ENCODE data around the gene ST8SIA2. TPM values are rescaled to one million over a fixed set of nuclear protein-coding genes. Genes with fewer than 3 reads are reported as not detected.

ST8SIA2 gene
- polyA plus RNA-seq, 3 donors: not detected

- H3K9me3 ChIP-seq (replicated peaks in 1 of 2; ENCODE audit: control insufficient read depth in 1 of 2, insufficient read depth in 1 of 2, low read length in 2 of 2): no peaks in the 10 kb centered on the region
- H4K20me1 ChIP-seq (ENCODE audit: insufficient read depth, low read length): no peaks in the 10 kb centered on the region
- H3K79me2 ChIP-seq (ENCODE audit: insufficient read depth, low read length): no peaks in the 10 kb centered on the region
- no peaks in the 10 kb centered on the region for H3K4me1 ChIP-seq (ENCODE audit: control insufficient read depth in 1 of 2, insufficient read depth in 2 of 2, low read length in 2 of 2)
- H3K4me3 ChIP-seq (replicated peaks in 1 of 3; ENCODE audit: low read depth in 2 of 3, low read length in 3 of 3): no peak overlapping the region
- TF ChIP-seq CTCF (IDR thresholded peaks at IDR 0.05): no peak
- 90% methylated on average over 2 of the region's 4 CpGs for WGBS (ENCODE audit: insufficient coverage)
- no peaks in the 10 kb centered on the region for H3K27me3 ChIP-seq (ENCODE audit: control insufficient read depth in 2 of 2, insufficient read depth in 2 of 2, low read length in 2 of 2)
- H3K27ac ChIP-seq (ENCODE audit: low read depth in 1 of 2, low read length in 2 of 2): no peak overlapping the region
- H3K27ac Mint-ChIP-seq: no peak overlapping the region
- H2AFZ ChIP-seq (ENCODE audit: insufficient read depth, low read depth, low read length, poor library complexity, severe bottlenecking): no peak overlapping the region
- H3K4me3 Mint-ChIP-seq: no peak overlapping the region
- peaks cover 2 to 4% (median 4%) of the 10 kb centered on the region in 3 donors for H3K27me3 Mint-ChIP-seq (ENCODE audit: low read depth in 3 of 3)
- H3K36me3 Mint-ChIP-seq: no peaks in the 10 kb centered on the region
- H3K9ac ChIP-seq (ENCODE audit: insufficient read depth, low read length, poor library complexity, severe bottlenecking): no peak overlapping the region
- DNase-seq: no peak
- H3K4me2 ChIP-seq (replicated peaks; ENCODE audit: extremely low read depth, low read length, poor library complexity, severe bottlenecking): no peak overlapping the region
- H3K9me3 Mint-ChIP-seq: peaks cover 0 to 7% (median 4%) of the 10 kb centered on the region in 7 donors
- intact Hi-C loops (cut with micrococcal nuclease): no loop called here
- no peaks in the 10 kb centered on the region for H3K36me3 ChIP-seq (replicated peaks in 1 of 2; ENCODE audit: control insufficient read depth in 1 of 2, insufficient read depth in 2 of 2, low read length in 2 of 2)
- H3K4me1 Mint-ChIP-seq: peaks cover 4% of the 10 kb centered on the region
These were observed 110.2 kb downstream of the ST8SIA2 start for GRCh38 chr15:92503889-92504288.

- no peak for TF ChIP-seq CTCF (IDR thresholded peaks at IDR 0.05)
- no peaks in the 10 kb centered on the region for H3K27me3 ChIP-seq (ENCODE audit: control insufficient read depth in 2 of 2, insufficient read depth in 2 of 2, low read length in 2 of 2)
- DNase-seq: no peak
- Mint-ChIP-seq H3K4me1 (peaks cover 4% of the 10 kb centered on the region), H3K36me3 (no peaks in the 10 kb centered on the region), H3K4me3 (no peak overlapping the region), H3K27me3 (ENCODE audit: low read depth in 3 of 3) (peaks cover 0 to 3% (median 0%) of the 10 kb centered on the region in 3 donors), H3K27ac (no peak overlapping the region), H3K9me3 (peaks cover 0 to 7% (median 4%) of the 10 kb centered on the region in 7 donors)
- intact Hi-C loops (cut with micrococcal nuclease): no loop called here
- no peak overlapping the region for H3K4me3 ChIP-seq (replicated peaks in 1 of 3; ENCODE audit: low read depth in 2 of 3, low read length in 3 of 3)
- H3K9ac ChIP-seq (ENCODE audit: insufficient read depth, low read length, poor library complexity, severe bottlenecking): no peak overlapping the region
- H3K4me1 ChIP-seq (ENCODE audit: control insufficient read depth in 1 of 2, insufficient read depth in 2 of 2, low read length in 2 of 2): no peaks in the 10 kb centered on the region
- no peak overlapping the region for H3K27ac ChIP-seq (ENCODE audit: low read depth in 1 of 2, low read length in 2 of 2)
- no peaks in the 10 kb centered on the region for H3K36me3 ChIP-seq (replicated peaks in 1 of 2; ENCODE audit: control insufficient read depth in 1 of 2, insufficient read depth in 2 of 2, low read length in 2 of 2)
- no CpG with 5 or more reads among the region's 1 CpG for WGBS (ENCODE audit: insufficient coverage)
- no peak overlapping the region for H3K4me2 ChIP-seq (replicated peaks; ENCODE audit: extremely low read depth, low read length, poor library complexity, severe bottlenecking)
- H3K9me3 ChIP-seq (replicated peaks in 1 of 2; ENCODE audit: control insufficient read depth in 1 of 2, insufficient read depth in 1 of 2, low read length in 2 of 2): no peaks in the 10 kb centered on the region
- no peaks in the 10 kb centered on the region for H4K20me1 ChIP-seq (ENCODE audit: insufficient read depth, low read length)
- no peaks in the 10 kb centered on the region for H3K79me2 ChIP-seq (ENCODE audit: insufficient read depth, low read length)
- no peak overlapping the region for H2AFZ ChIP-seq (ENCODE audit: insufficient read depth, low read depth, low read length, poor library complexity, severe bottlenecking)
These were observed 111.9 kb downstream of the ST8SIA2 start for GRCh38 chr15:92505611-92506010.

All from CD14-positive monocyte (primary cell).